GM19324 (cell line): ENCODE results near the gene NHSL1.
"Not testable (repeated sequence)": the region's sequence is repeated elsewhere in the genome, so short reads cannot be mapped to it uniquely, and the experiment has no call there.

Experiments used
- ATAC-seq: cut with Tn5 transposase; IDR thresholded peaks from one replicate; pipeline ENCODE4 v1.9.1; 2021; ENCODE audit warnings: mild to moderate bottlenecking, moderate library complexity; ENCODE audit not compliant: unreplicated experiment, low FRiP score

NHSL1 gene

GRCh38 chr6:138430361-138431145 lies 68.7 kb downstream of the NHSL1 start:
- ATAC-seq = no peak

GRCh38 chr6:138429761-138430160 lies 69.5 kb downstream of the NHSL1 start:
- ATAC-seq = no peak

GRCh38 chr6:138428944-138429598 lies 70.2 kb downstream of the NHSL1 start:
- ATAC-seq = no peak

GRCh38 chr6:138427701-138428100 lies 71.6 kb downstream of the NHSL1 start:
- ATAC-seq = no peak

- no peak for ATAC-seq
These were observed 72.7 kb downstream of the NHSL1 start for GRCh38 chr6:138426500-138427123.

GRCh38 chr6:138425256-138425655 lies 74.0 kb downstream of the NHSL1 start:
- not testable (repeated sequence) for ATAC-seq

GRCh38 chr6:138424004-138424904 lies 75.0 kb downstream of the NHSL1 start:
- ATAC-seq = no peak

- no peak for ATAC-seq
These were observed 76.4 kb downstream of the NHSL1 start for GRCh38 chr6:138422861-138423260.

- ATAC-seq = no peak
These were observed 77.7 kb downstream of the NHSL1 start for GRCh38 chr6:138421608-138422007.

- no peak for ATAC-seq
These were observed 78.2 kb downstream of the NHSL1 start for GRCh38 chr6:138421089-138421488.

GRCh38 chr6:138420356-138420755 lies 78.9 kb downstream of the NHSL1 start:
- ATAC-seq = no peak

- no peak for ATAC-seq
These were observed 79.5 kb downstream of the NHSL1 start for GRCh38 chr6:138419766-138420165.

GRCh38 chr6:138418118-138418742 lies 81.1 kb downstream of the NHSL1 start:
- no peak for ATAC-seq

GRCh38 chr6:138417493-138418117 lies 81.7 kb downstream of the NHSL1 start:
- no peak for ATAC-seq

- no peak for ATAC-seq
These were observed 83.1 kb downstream of the NHSL1 start for GRCh38 chr6:138416206-138416605.

GRCh38 chr6:138415125-138415524 lies 84.2 kb downstream of the NHSL1 start:
- ATAC-seq = no peak

- ATAC-seq = no peak
These were observed 88.1 kb downstream of the NHSL1 start for GRCh38 chr6:138410972-138411880.

- no peak for ATAC-seq
These were observed 89.1 kb downstream of the NHSL1 start for GRCh38 chr6:138410048-138410735.
